DMS 273 (cell line): ENCODE data around the gene EEF2.
"Not testable (repeated sequence)": the region's sequence is repeated elsewhere in the genome, so short reads cannot be mapped to it uniquely, and the experiment has no call there.

Experiments used
- DNase-seq: peaks from one replicate; lab custom pipeline; 2025; ENCODE audit not compliant: unreplicated experiment; lab: John Stamatoyannopoulos, UW

EEF2 gene

DNA sequence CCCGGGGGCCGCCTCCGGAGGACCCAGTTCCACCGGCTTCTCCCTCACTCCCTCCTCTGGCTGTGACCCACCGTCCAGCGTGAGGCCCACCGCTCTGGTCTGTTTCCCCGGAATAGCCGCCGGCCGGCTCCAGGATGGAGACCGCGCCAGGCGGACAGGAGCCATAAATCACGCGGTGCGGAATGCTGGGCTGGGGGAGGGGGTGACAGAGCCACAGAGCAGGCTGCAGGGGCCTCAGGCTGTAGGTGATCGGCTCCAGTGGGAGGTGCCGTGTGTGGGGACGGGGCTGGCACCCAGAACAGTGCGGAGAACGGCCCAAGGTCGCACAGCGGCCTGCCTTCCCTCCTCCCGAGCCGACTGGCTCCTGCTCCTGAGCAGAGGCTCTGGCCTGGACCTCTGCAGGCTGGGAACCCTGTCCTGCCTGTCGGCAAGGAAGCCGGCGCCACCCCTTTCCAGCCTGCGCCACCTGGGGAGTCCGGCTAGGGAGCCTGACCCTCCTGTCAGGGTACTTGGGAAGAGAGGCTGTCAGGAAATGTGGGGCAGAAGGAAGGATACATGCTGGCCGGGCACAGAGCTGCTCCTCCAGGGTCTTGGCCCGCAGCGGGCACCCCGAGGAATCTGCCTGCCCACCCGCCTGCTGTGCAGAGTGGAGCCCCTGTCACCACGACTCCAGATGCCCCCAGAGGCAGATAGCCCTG is 30.6 kb upstream of the EEF2 start:
- DNase-seq = no peak

GRCh38 chr19:4014541-4015491 is 29.6 kb upstream of the EEF2 start:
- no peak for DNase-seq

GRCh38 chr19:4013886-4014540 is 28.8 kb upstream of the EEF2 start:
- no peak for DNase-seq

- no peak for DNase-seq
Measured at GRCh38 chr19:4012975-4013634, 27.8 kb upstream of the EEF2 start.

GRCh38 chr19:4012092-4012974 is 27.1 kb upstream of the EEF2 start:
- DNase-seq = no peak

GRCh38 chr19:4011430-4011829 is 26.2 kb upstream of the EEF2 start:
- not testable (repeated sequence) for DNase-seq

DNA sequence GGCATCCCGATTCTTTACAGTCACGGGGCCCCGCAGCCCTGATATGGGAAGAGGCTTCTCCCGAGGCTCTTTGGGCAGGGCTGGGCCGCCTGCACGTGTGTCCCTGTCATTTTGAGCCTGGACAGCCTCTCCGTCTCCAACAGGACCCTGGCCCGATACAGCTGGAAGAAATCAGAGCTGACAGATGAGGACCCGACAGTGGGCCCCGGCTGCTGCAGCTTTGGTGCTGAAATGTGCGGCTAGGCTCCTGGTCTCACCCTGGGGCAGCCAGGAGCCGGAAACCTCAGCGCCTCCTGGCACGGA is 25.5 kb upstream of the EEF2 start:
- DNase-seq = no peak

GRCh38 chr19:4009990-4010807 is 24.9 kb upstream of the EEF2 start:
- DNase-seq = peak; percentile 93

DNA sequence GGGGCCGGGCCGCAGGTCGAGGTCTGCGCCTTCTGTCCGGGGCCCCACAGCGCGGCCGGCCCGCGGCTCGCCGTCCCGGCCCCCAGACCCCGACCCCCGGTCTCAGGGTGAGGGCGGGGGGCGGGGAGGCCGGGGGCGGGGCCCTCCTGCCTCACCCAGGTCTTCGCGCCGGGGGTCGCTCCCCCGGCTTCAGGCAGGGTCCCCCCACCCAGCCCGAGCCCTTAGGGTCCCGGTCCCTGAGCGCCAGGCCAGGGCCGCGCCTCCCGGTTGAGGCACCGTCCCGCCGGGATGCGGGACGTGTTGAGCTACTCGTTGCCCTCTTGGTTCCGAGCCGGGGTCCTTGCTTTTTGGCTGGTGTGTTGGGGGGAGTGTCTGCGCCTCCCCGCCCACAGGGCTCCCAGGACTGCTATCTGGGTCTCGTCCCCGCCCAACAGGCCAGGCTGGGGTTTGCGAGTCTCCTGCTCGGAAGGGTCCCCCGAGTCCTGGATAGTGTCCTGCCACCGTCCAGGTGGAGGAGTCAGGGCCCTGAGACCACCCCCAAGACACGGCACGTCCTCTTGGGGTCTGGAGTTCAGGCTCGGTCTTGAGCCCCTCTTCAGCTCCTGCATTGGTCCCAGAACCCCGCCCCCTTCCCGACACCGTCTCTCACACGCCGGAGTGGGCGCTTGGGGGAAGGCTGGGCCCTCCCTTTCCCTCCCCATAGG is 22.7 kb upstream of the EEF2 start:
- peak; percentile 66 for DNase-seq

- peak; percentile 99 for DNase-seq
Measured at GRCh38 chr19:4007021-4007835, 22.0 kb upstream of the EEF2 start, which contains the start of gene PIAS4. Gene PIAS4, plus strand, starts transcription at chr19:4007736. Its CDS starts 25 bp downstream, at chr19:4007761.

- not testable (repeated sequence) for DNase-seq
Measured at GRCh38 chr19:4005436-4005835, 20.2 kb upstream of the EEF2 start.

DNA sequence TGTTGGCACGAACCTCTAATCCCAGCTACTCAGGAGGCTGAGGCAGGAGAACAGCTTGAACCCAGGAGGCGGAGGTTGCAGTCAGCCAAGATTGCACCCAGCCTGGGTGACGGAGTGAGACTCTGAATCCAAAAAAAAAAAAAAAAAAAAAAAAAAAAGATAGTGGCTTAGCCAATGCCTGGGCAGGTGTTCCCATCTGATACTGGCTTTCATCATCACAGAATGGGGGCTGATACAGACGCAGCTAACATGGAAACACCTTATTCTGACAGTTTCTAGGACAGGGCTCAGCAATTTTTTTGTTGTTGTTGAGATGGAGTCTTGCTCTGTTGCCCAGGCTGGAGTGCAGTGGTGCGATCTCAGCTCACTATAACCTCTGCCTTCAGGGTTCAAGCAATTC is 15.5 kb upstream of the EEF2 start:
- DNase-seq = not testable (repeated sequence)

- not testable (repeated sequence) for DNase-seq
Measured at GRCh38 chr19:3998667-3999412, 13.6 kb upstream of the EEF2 start.

- no peak for DNase-seq
Measured at GRCh38 chr19:3995607-3996006, 10.3 kb upstream of the EEF2 start.

- no peak for DNase-seq
Measured at GRCh38 chr19:3990815-3991117, 5.5 kb upstream of the EEF2 start.

GRCh38 chr19:3987619-3988371 is 2.5 kb upstream of the EEF2 start:
- peak; percentile 95 for DNase-seq
